GM12878 (cell line): Measurements from ENCODE around the gene SLC66A1. TPM values are rescaled to one million over a fixed set of nuclear protein-coding genes. Genes with fewer than 3 reads are reported as not detected.

Experiments used
- ATAC-seq: fragments of 200-7000 bp; cut with Tn5 transposase; 3 replicates; pipeline ENCODE4 v1.9.1; 2020; ENCODE audit warnings: mild to moderate bottlenecking, moderate library complexity
- BruUV-seq: library from RNA; stranded (reverse); fragments of 400-500 nt; replicated peaks from 2 replicates; lab custom pipeline; 2021; lab: Mats Ljungman, UMichigan
- CTCF ChIA-PET: fragments of 300-600 bp; sonication (Branson Sonifier 250); formaldehyde crosslinking; extraction: SDS; loops from one replicate; lab custom pipeline; 2021; ENCODE audit warnings: inconsistent platforms; lab: Yijun Ruan, JAX
- POLR2A ChIA-PET: fragments of 350-600 bp; formaldehyde crosslinking; extraction: SDS; loops from one replicate; lab custom pipeline; 2021; ENCODE audit warnings: inconsistent platforms; lab: Charles Lee
- RAD21 ChIA-PET: fragments of 300-600 bp; sonication (Branson Sonifier 250); formaldehyde crosslinking; loops from one replicate; lab custom pipeline; 2023; ENCODE audit warnings: antibody characterized with exemption; ENCODE audit not compliant: unreplicated experiment; lab: Charles Lee
- SMC1A ChIA-PET: fragments of 300-600 bp; sonication (Branson Sonifier 250); formaldehyde crosslinking; loops from one replicate; lab custom pipeline; 2023; ENCODE audit not compliant: unreplicated experiment, uncharacterized antibody; lab: Charles Lee
- DNase-seq: peaks from one replicate; pipeline ENCODE4 v3.0.0-alpha.2; 2011; ENCODE audit warnings: low read depth, low spot score
- FAIRE-seq: peaks from 3 replicates; lab custom pipeline; 2011; peaks lifted over from hg19 to GRCh38; lab: Jason Lieb, UNC
- H2AFZ ChIP-seq: 2 replicates; pipeline ENCODE4 v1.6.0; 2011; ENCODE audit warnings: low read depth, low read length, control low read depth; ENCODE audit not compliant: control insufficient read depth
- H3K27ac ChIP-seq: 2 replicates; pipeline ENCODE4 v1.5.1; 2011; ENCODE audit warnings: control low read depth; ENCODE audit not compliant: control insufficient read depth, insufficient read depth
- H3K27me3 ChIP-seq, 2 experiments: replicated peaks in 1 of 2; 2 replicates each; pipeline versions ENCODE4 v1.6.0 to v1.6.1; 2011; ENCODE audit warnings: low read length in 1 of 2; ENCODE audit not compliant: control insufficient read depth in 2 of 2, insufficient read depth in 2 of 2
- H3K36me3 ChIP-seq, 2 experiments: 2 replicates each; pipeline ENCODE4 v1.5.1; 2011; ENCODE audit warnings: low read length in 1 of 2; ENCODE audit not compliant: control insufficient read depth in 2 of 2, insufficient read depth in 2 of 2
- H3K4me1 ChIP-seq: 2 replicates; pipeline ENCODE4 v1.6.1; 2011; ENCODE audit warnings: mild to moderate bottlenecking, low read length, moderate library complexity, mixed read lengths; ENCODE audit not compliant: control insufficient read depth, insufficient read depth
- H3K4me2 ChIP-seq: 2 replicates; pipeline ENCODE4 v1.6.0; 2011; ENCODE audit warnings: control low read depth; ENCODE audit not compliant: control insufficient read depth, insufficient read depth
- H3K4me3 ChIP-seq: fragments of 200-600 bp; sonication (generic); 2 replicates; pipeline ENCODE4 v1.5.1; 2016
- H3K79me2 ChIP-seq: 2 replicates; pipeline ENCODE4 v1.6.0; 2011; ENCODE audit warnings: low read length; ENCODE audit not compliant: control insufficient read depth, insufficient read depth
- H3K9ac ChIP-seq: 2 replicates; pipeline ENCODE4 v1.8.0; 2011; ENCODE audit warnings: low read length, control low read depth, mixed read lengths; ENCODE audit not compliant: control insufficient read depth, insufficient read depth
- H3K9me3 ChIP-seq: replicated peaks from 3 replicates; pipeline ENCODE4 v1.5.1; 2011; ENCODE audit warnings: mild to moderate bottlenecking, low read length; ENCODE audit not compliant: control insufficient read depth, insufficient read depth
- H4K20me1 ChIP-seq: 2 replicates; pipeline ENCODE4 v1.6.0; 2011; ENCODE audit not compliant: control insufficient read depth, insufficient read depth
- NR2F1 ChIP-seq: fragments of 450-650 bp; conservative IDR thresholded peaks from 2 replicates; pipeline ENCODE4 v1.6.1; 2017; ENCODE audit warnings: mild to moderate bottlenecking
- POLR2A ChIP-seq: IDR thresholded peaks from 2 replicates; pipeline ENCODE4 v1.6.1; 2011; ENCODE audit warnings: low read depth, mild to moderate bottlenecking, low read length
- ZNF24 ChIP-seq: fragments of 450-650 bp; IDR thresholded peaks from 2 replicates; pipeline ENCODE4 v1.6.1; 2017; ENCODE audit warnings: antibody characterized with exemption, mild to moderate bottlenecking
- ZNF592 ChIP-seq: fragments of 450-650 bp; IDR thresholded peaks from 2 replicates; pipeline ENCODE4 v1.6.1; 2017; ENCODE audit warnings: mild to moderate bottlenecking, moderate library complexity
- WGBS: methylation state at CpG from one replicate; pipeline ENCODE4 v1.1.6; 2016; ENCODE audit warnings: low lambda C conversion rate; ENCODE audit not compliant: insufficient replicate concordance, insufficient coverage; ENCODE audit errors: missing lambda C conversion rate; 5-methylcytosine and 5-hydroxymethylcytosine counted together
- in situ Hi-C: fragments of 300-500 bp; cut with MboI; formaldehyde crosslinking; loops from 9 replicates; pipeline ENCODE4 v1.14.3; 2018; ENCODE audit warnings: mixed read lengths
- intact Hi-C: fragments of 100-400 bp; cut with micrococcal nuclease; formaldehyde crosslinking; loops from one replicate; pipeline ENCODE4 v1.14.2; 2022; ENCODE audit not compliant: unreplicated experiment
- polyA plus RNA-seq, 11 experiments: library from polyadenylated mRNA; depleted of rRNA in 4 of 11; unstranded in 6 of 11; stranded (reverse) in 5 of 11; fragments of >200 nt; fragmentation: Nextera tagmentation in 4 of 11; fragmentation: Illumina TruSeq in 1 of 11; extraction: Ambion mirVana in 4 of 11; extraction: Trizol in 1 of 11; gene quantifications; 1 replicate in 1 of 11; 2 replicates in 10 of 11; pipeline versions ENCODE4 v1.2.1 to v1.2.3, GENCODE V29; 2011 to 2016; ENCODE audit warnings: inconsistent platforms in 2 of 11, missing spikeins in 2 of 11, low read depth in 1 of 11
- total RNA-seq, 4 experiments: library from RNA; depleted of rRNA in 3 of 4; stranded (reverse); fragments of >200 nt in 3 of 4; fragmentation: Illumina TruSeq in 1 of 4; extraction: Trizol in 1 of 4; gene quantifications; 2 replicates each; pipeline versions ENCODE4 v1.2.1 to v1.2.3, GENCODE V29; 2013 to 2021

Gene SLC66A1
- total and polyA plus RNA-seq, 10 of the 15 experiments (the other 5 are each of a cell fraction or from before 2014, with no cell fraction given), result 0.58 to 22.0 (median 10.2) TPM

DNA sequence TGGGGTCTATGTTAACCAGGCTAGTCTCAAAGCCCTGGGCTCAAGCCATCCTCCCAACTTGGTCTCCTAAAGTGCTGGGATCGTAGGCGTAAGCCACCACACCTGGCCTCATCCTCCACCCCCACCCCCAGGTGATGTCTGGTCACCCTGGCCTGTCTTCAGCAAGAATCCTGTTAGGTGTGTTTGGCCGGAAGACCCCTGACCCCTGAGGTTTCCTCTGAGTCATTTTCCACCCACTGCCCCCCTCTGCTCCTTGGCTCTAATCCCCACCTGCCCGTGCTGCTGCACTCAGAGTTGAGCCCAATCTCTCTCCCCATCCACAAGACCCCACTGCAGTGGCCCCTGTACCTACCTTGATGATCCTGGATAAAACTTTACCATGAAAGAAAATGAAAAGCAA, 25.2 kb downstream of the SLC66A1 start:
- in situ Hi-C loops, result no loop called here
- ChIA-PET CTCF (no interaction called here), SMC1A (no interaction called here), POLR2A (no interaction called here), RAD21 (no interaction called here)
- Histone ChIP-seq H3K4me3 (no peak overlapping the region), H3K27me3 (no peaks in the 10 kb centered on the region), H3K79me2 (no peaks in the 10 kb centered on the region), H3K4me1 (0 out of 2 replicates have a peak, but pooled peaks cover 3% of the 10 kb centered on the region), H4K20me1 (no peaks in the 10 kb centered on the region), H3K9me3 (no peaks in the 10 kb centered on the region), H3K36me3 (peaks cover 6 to 20% of the 10 kb centered on the region in 2 experiments; a peak in 3 of 4 replicates), H3K4me2 (no peak overlapping the region), H3K9ac (no peak overlapping the region), H3K27ac (no peak overlapping the region), H2AFZ (no peak overlapping the region)
- intact Hi-C loops, result no loop called here
- no peak for ATAC-seq
- TF ChIP-seq ZNF592 (no peak), POLR2A (peak; percentile 3; the same call in 1 of the 2 replicates)
- no peak for FAIRE-seq
- no TSS peak for BruUV-seq
- DNase-seq, result no peak
- 70% methylated on average over 4 of the region's 4 CpGs for WGBS

DNA sequence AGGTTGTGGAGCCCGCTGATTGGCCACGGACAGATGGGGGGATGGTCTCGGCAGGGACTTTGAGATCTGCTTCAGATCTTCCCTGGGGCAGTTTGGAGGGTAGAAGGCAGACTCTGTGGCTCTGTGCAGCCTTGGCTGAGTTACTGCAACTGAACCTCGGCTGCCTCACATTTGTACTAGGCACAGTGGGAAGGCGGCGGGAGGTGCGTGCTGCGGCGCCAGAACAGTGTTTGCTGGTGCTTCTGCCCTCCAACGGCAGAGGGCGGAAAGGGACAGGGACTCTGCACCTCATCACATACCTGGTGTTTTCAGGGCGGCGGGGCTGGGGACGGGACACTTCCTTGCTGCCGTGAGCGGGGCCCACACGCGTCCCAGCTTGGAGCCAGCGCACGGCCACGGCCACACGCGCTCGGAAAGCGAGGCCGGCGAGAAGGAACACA, 26.2 kb downstream of the SLC66A1 start:
- RAD21 ChIA-PET, result no interaction called here

More for the DNA sequence above, 26.2 kb downstream of the SLC66A1 start:
- DNase-seq (no peak), ATAC-seq (no peak), FAIRE-seq (no peak)
- H3K36me3 ChIP-seq, result peaks cover 8 to 20% of the 10 kb centered on the region in 2 experiments; a peak in 3 of 4 replicates
- ChIA-PET SMC1A (no interaction called here), POLR2A (interaction anchor here (0.5 kb wide), 1 partner anchor 243 kb away, joined by 3 read pairs; no protein-coding TSS in a partner anchor), CTCF (no interaction called here)
- no peak overlapping the region for H2AFZ ChIP-seq
- 96% methylated on average over 27 of the region's 27 CpGs for WGBS
- in situ Hi-C loops, result no loop called here
- TF ChIP-seq ZNF24 (no peak), NR2F1 (no peak)
- BruUV-seq, result no TSS peak
- no peak overlapping the region for H3K9ac ChIP-seq
- intact Hi-C loops, result no loop called here
- H4K20me1 ChIP-seq, result no peaks in the 10 kb centered on the region
- no peaks in the 10 kb centered on the region for H3K9me3 ChIP-seq
- H3K27me3 ChIP-seq, result no peaks in the 10 kb centered on the region
- no peaks in the 10 kb centered on the region for H3K79me2 ChIP-seq
- no peak overlapping the region for H3K27ac ChIP-seq
- no peak overlapping the region for H3K4me3 ChIP-seq
- H3K4me1 ChIP-seq, result 0 out of 2 replicates have a peak, but pooled peaks cover 3% of the 10 kb centered on the region
- H3K4me2 ChIP-seq, result no peak overlapping the region
